Uterus (tissue), 4 donors: ENCODE results near the gene AIMP1. TPM values are rescaled to one million over a fixed set of nuclear protein-coding genes. Genes with fewer than 3 reads are reported as not detected.

ENCODE experiments used
- DNase-seq, 2 donors: peaks; one replicate each; pipeline ENCODE4 v3.0.0-alpha.2; 2019 to 2020
- H3K27ac ChIP-seq, 2 donors: fragments of 200-600 bp; sonication (generic); 1 replicate in 1 of 2; 2 replicates in 1 of 2; pipeline ENCODE4 v1.5.1; 2016 to 2018
- H3K27me3 ChIP-seq, 2 donors: fragments of 200-600 bp; sonication (generic); one replicate each; pipeline ENCODE4 v1.5.1; 2018 to 2019; ENCODE audit warnings: control low read depth in 1 of 2
- H3K36me3 ChIP-seq, 2 donors: fragments of 200-600 bp; sonication (generic); one replicate each; pipeline ENCODE4 v1.5.1; 2019; ENCODE audit warnings: control low read depth in 1 of 2
- H3K4me1 ChIP-seq, 2 donors: fragments of 200-600 bp; sonication (generic); one replicate each; pipeline ENCODE4 v1.5.1; 2018 to 2019; ENCODE audit warnings: control low read depth in 1 of 2
- H3K4me3 ChIP-seq, 2 donors: fragments of 200-600 bp; sonication (generic); 1 replicate in 1 of 2; 2 replicates in 1 of 2; pipeline ENCODE4 v1.5.1; 2018 to 2019; ENCODE audit warnings: mild to moderate bottlenecking in 1 of 2
- H3K9me3 ChIP-seq, 2 donors: fragments of 200-600 bp; sonication (generic); one replicate each; pipeline ENCODE4 v1.5.1; 2019; ENCODE audit warnings: control low read depth in 1 of 2
- CTCF ChIP-seq, 4 experiments: fragments of 200-600 bp in 2 of 4; fragments of 450-650 bp in 2 of 4; sonication (generic) in 2 of 4; IDR thresholded peaks; one replicate each; pipeline ENCODE4 v1.5.1; 2016 to 2019; ENCODE audit warnings: antibody characterized with exemption in 4 of 4, mild to moderate bottlenecking in 2 of 4, moderate library complexity in 1 of 4
- POLR2A ChIP-seq, 2 donors: fragments of 450-650 bp; IDR thresholded peaks; one replicate each; pipeline ENCODE4 v1.6.1; 2016; ENCODE audit warnings: antibody characterized with exemption in 2 of 2, mild to moderate bottlenecking in 1 of 2, moderate library complexity in 1 of 2
- intact Hi-C: fragments of 100-400 bp; cut with DNase I; formaldehyde crosslinking; loops from one replicate; pipeline ENCODE4 v1.15.1; 2023; ENCODE audit warnings: low total_unique reads
- total RNA-seq, 4 donors: library from RNA; depleted of rRNA in 3 of 4; stranded (reverse); fragments of >200 nt in 3 of 4; gene quantifications; one replicate each; pipeline versions ENCODE4 v1.1.0 to v1.2.4, GENCODE V29; 2014 to 2023
- donor health status: DM: yes; HTN: yes; CAD: no.

AIMP1 gene
- 10 to 100 TPM; 15.1 to 42.4 (median 29.3) TPM for total RNA-seq

- H3K4me3 ChIP-seq, result peak within 1 kb of the TSS; percentile 77 to 90
- no peaks in the 10 kb centered on the region for H3K9me3 ChIP-seq
- intact Hi-C loops, result no loop called here
- peak; percentile 85 to 89 for DNase-seq
- peaks cover 9 to 15% of the 10 kb centered on the region in 2 donors for H3K4me1 ChIP-seq
- H3K36me3 ChIP-seq, result no peaks in the 10 kb centered on the region
- no peaks in the 10 kb centered on the region for H3K27me3 ChIP-seq
- TF ChIP-seq CTCF (IDR thresholded peaks at IDR 0.05) (no peak), POLR2A (IDR thresholded peaks at IDR 0.05) (peak in 1 of 2 donors; percentile 58)
- H3K27ac ChIP-seq, result peak within 1 kb of the TSS; percentile 91 to 92
Measured at GRCh38 chr4:106315968-106316772, at the start of gene AIMP1, which contains the start of gene TBCK. Gene AIMP1, plus strand, starts transcription at chr4:106316550. Its CDS starts 8,460 bp downstream, at chr4:106325010. Gene TBCK, minus strand, starts transcription at chr4:106316209. Its CDS starts 7,249 bp downstream, at chr4:106308960.

DNA sequence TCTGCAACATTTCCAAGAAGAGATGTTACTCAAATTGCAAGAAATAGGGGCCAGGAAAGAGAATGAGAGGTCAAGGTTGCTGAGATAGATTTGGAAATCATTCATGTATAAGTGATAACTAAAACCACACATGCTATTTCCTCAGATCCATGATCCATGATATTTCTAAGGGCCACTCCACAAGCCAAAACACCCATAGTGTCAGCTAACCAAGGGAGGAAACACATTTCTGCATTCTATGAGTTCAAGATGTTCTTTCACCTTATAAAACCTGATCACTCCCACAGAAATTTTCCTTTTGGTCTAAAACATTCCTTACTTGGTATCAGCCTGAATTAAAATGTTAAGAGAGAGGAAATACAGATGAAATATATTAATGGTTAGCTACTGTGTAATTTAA, 47.6 kb upstream of the AIMP1 start:
- no peak for TF ChIP-seq POLR2A (IDR thresholded peaks at IDR 0.05)
- TF ChIP-seq CTCF (IDR thresholded peaks at IDR 0.05), result no peak
- Histone ChIP-seq H3K36me3 (no peaks in the 10 kb centered on the region), H3K4me1 (peaks cover 0 to 4% of the 10 kb centered on the region in 2 donors), H3K27ac (no peak overlapping the region), H3K9me3 (no peaks in the 10 kb centered on the region), H3K4me3 (no peak overlapping the region), H3K27me3 (no peaks in the 10 kb centered on the region)
- DNase-seq, result no peak
- intact Hi-C loops, result no loop called here

GRCh38 chr4:106269711-106270110, 46.6 kb upstream of the AIMP1 start:
- TF ChIP-seq CTCF (IDR thresholded peaks at IDR 0.05) (no peak), POLR2A (IDR thresholded peaks at IDR 0.05) (no peak)
- intact Hi-C loops, result no loop called here
- Histone ChIP-seq H3K9me3 (no peaks in the 10 kb centered on the region), H3K36me3 (no peaks in the 10 kb centered on the region), H3K27ac (no peak overlapping the region), H3K4me3 (no peak overlapping the region), H3K4me1 (peaks cover 0 to 4% of the 10 kb centered on the region in 2 donors), H3K27me3 (no peaks in the 10 kb centered on the region)
- DNase-seq, result no peak

GRCh38 chr4:106270736-106271135, 45.6 kb upstream of the AIMP1 start:
- no peaks in the 10 kb centered on the region for H3K27me3 ChIP-seq
- no peaks in the 10 kb centered on the region for H3K36me3 ChIP-seq
- no peak overlapping the region for H3K27ac ChIP-seq
- H3K4me1 ChIP-seq, result peaks cover 0 to 4% of the 10 kb centered on the region in 2 donors
- DNase-seq, result no peak
- TF ChIP-seq CTCF (IDR thresholded peaks at IDR 0.05) (no peak), POLR2A (IDR thresholded peaks at IDR 0.05) (no peak)
- no peak overlapping the region for H3K4me3 ChIP-seq
- no peaks in the 10 kb centered on the region for H3K9me3 ChIP-seq
- intact Hi-C loops, result no loop called here

DNA sequence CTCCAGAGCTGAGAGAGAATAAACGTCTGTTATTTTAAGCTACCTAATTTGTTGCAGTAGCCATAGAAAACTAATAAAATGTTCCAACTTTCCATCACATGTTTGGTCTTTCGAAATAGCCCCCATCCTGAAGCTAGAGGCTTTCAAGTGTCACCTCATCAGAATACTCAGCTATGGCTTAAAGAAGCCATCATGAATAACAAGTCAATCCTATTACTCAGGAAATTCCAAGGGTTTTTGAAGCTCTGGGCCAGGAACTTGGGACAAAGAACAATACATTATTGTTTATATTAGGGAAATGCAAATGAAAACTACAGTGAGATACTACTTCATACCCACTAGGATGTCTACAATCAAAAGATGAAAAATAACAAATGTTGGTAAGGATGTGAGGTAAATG, 42.5 kb upstream of the AIMP1 start:
- Histone ChIP-seq H3K4me1 (peaks cover 0 to 3% of the 10 kb centered on the region in 2 donors), H3K9me3 (no peaks in the 10 kb centered on the region), H3K27ac (no peak overlapping the region), H3K36me3 (no peaks in the 10 kb centered on the region), H3K4me3 (no peak overlapping the region), H3K27me3 (no peaks in the 10 kb centered on the region)
- DNase-seq, result no peak
- no peak for TF ChIP-seq CTCF (IDR thresholded peaks at IDR 0.05)
- TF ChIP-seq POLR2A (IDR thresholded peaks at IDR 0.05), result no peak
- intact Hi-C loops, result no loop called here
